CD8-positive, alpha-beta memory T cell (primary cell): Measurements from ENCODE around the gene NTF3. TPM values are rescaled to one million over a fixed set of nuclear protein-coding genes. Genes with fewer than 3 reads are reported as not detected.

ENCODE experiments used
- CTCF ChIA-PET: fragments of 350-600 bp; sonication (Branson Sonifier 250); formaldehyde crosslinking; loops from one replicate; lab custom pipeline; 2021; ENCODE audit warnings: antibody characterized with exemption; lab: Charles Lee
- POLR2A ChIA-PET: fragments of 350-600 bp; sonication (Branson Sonifier 250); formaldehyde crosslinking; loops from one replicate; lab custom pipeline; 2021; ENCODE audit warnings: antibody characterized with exemption; lab: Charles Lee
- DNase-seq, 5 donors: peaks; one replicate each; pipeline versions ENCODE4 v3.0.0 to v3.0.0-alpha.2; 2020 to 2022; ENCODE audit warnings: mixed read lengths in 1 of 5
- H3K27ac ChIP-seq: one replicate; pipeline ENCODE4 v1.7.0; 2013; ENCODE audit warnings: low read depth, mild to moderate bottlenecking, low read length, moderate library complexity
- H3K27me3 ChIP-seq: 2 replicates; pipeline ENCODE4 v1.7.0; 2013; ENCODE audit warnings: low read length, mild to moderate bottlenecking; ENCODE audit not compliant: insufficient read depth, poor library complexity, severe bottlenecking
- H3K36me3 ChIP-seq: 2 replicates; pipeline ENCODE4 v1.7.0; 2013; ENCODE audit warnings: mild to moderate bottlenecking, low read length, moderate library complexity; ENCODE audit not compliant: insufficient read depth
- H3K4me1 ChIP-seq: 2 replicates; pipeline ENCODE4 v1.7.0; 2013; ENCODE audit warnings: mild to moderate bottlenecking, low read length, moderate library complexity; ENCODE audit not compliant: insufficient read depth
- H3K4me3 ChIP-seq: 2 replicates; pipeline ENCODE4 v1.7.0; 2013; ENCODE audit warnings: mild to moderate bottlenecking, low read length
- H3K9me3 ChIP-seq: 2 replicates; pipeline ENCODE4 v1.7.0; 2013; ENCODE audit warnings: mild to moderate bottlenecking, low read length
- H3K27ac Mint-ChIP-seq, 8 donors: one replicate each; pipeline ENCODE4 v1.8.0; 2020 to 2021; ENCODE audit warnings: mixed read lengths in 8 of 8, mild to moderate bottlenecking in 6 of 8, inconsistent platforms in 3 of 8, moderate library complexity in 3 of 8
- H3K27me3 Mint-ChIP-seq, 2 donors: one replicate each; pipeline ENCODE4 v1.8.0; 2020 to 2021; ENCODE audit warnings: mixed read lengths in 2 of 2, mild to moderate bottlenecking in 1 of 2, moderate library complexity in 1 of 2
- H3K36me3 Mint-ChIP-seq, 3 donors: one replicate each; pipeline ENCODE4 v1.8.0; 2020 to 2021; ENCODE audit warnings: mixed read lengths in 3 of 3, inconsistent platforms in 1 of 3, mild to moderate bottlenecking in 1 of 3
- H3K4me1 Mint-ChIP-seq, 3 donors: one replicate each; pipeline ENCODE4 v1.8.0; 2020 to 2021; ENCODE audit warnings: mixed read lengths in 3 of 3, inconsistent platforms in 1 of 3, mild to moderate bottlenecking in 1 of 3
- H3K4me3 Mint-ChIP-seq, 7 donors: one replicate each; pipeline ENCODE4 v1.8.0; 2020 to 2021; ENCODE audit warnings: mixed read lengths in 7 of 7, mild to moderate bottlenecking in 6 of 7, moderate library complexity in 4 of 7, inconsistent platforms in 2 of 7
- H3K9me3 Mint-ChIP-seq, 5 donors: one replicate each; pipeline ENCODE4 v1.8.0; 2020 to 2022; ENCODE audit warnings: mixed read lengths in 5 of 5, mild to moderate bottlenecking in 3 of 5, moderate library complexity in 2 of 5, inconsistent platforms in 1 of 5
- polyA plus RNA-seq: library from polyadenylated mRNA; unstranded; fragments of 300-500 nt; fragmentation: Illumina TruSeq; gene quantifications from one replicate; pipeline ENCODE4 v1.2.3, GENCODE V29; 2021
- total RNA-seq, 2 experiments: library from RNA; stranded (reverse); gene quantifications; one replicate each; pipeline ENCODE4 v1.2.3, GENCODE V29; 2021

NTF3 gene
- total and polyA plus RNA-seq, 3 experiments from 2014 or later = not detected

GRCh38 chr12:5489760-5490406 lies 58.0 kb downstream of the NTF3 start:
- no peak overlapping the region for H3K4me3 ChIP-seq
- H3K27ac Mint-ChIP-seq = no peak overlapping the region
- no peaks in the 10 kb centered on the region for H3K36me3 Mint-ChIP-seq
- H3K9me3 Mint-ChIP-seq = peaks cover 0 to 2% (median 0%) of the 10 kb centered on the region in 5 donors
- H3K27me3 ChIP-seq = no peaks in the 10 kb centered on the region
- no peaks in the 10 kb centered on the region for H3K4me1 Mint-ChIP-seq
- H3K27me3 Mint-ChIP-seq = peaks cover 2 to 5% of the 10 kb centered on the region in 2 donors
- ChIA-PET POLR2A (no interaction called here), CTCF (no interaction called here)
- H3K9me3 ChIP-seq = no peaks in the 10 kb centered on the region
- no peaks in the 10 kb centered on the region for H3K4me1 ChIP-seq
- H3K27ac ChIP-seq = no peak overlapping the region
- no peaks in the 10 kb centered on the region for H3K36me3 ChIP-seq
- no peak overlapping the region for H3K4me3 Mint-ChIP-seq
- no peak for DNase-seq

- CTCF ChIA-PET = no interaction called here
- H3K27ac Mint-ChIP-seq = no peak overlapping the region
- H3K27me3 ChIP-seq = no peaks in the 10 kb centered on the region
Measured at GRCh38 chr12:5492562-5492961, 60.7 kb downstream of the NTF3 start.

GRCh38 chr12:5493018-5493417 lies 61.1 kb downstream of the NTF3 start:
- Histone ChIP-seq H3K27me3 (no peaks in the 10 kb centered on the region), H3K4me1 (no peaks in the 10 kb centered on the region), H3K27ac (no peak overlapping the region), H3K9me3 (no peaks in the 10 kb centered on the region), H3K36me3 (no peaks in the 10 kb centered on the region), H3K4me3 (no peak overlapping the region)
- POLR2A ChIA-PET = no interaction called here
- Mint-ChIP-seq H3K4me3 (no peak overlapping the region), H3K36me3 (no peaks in the 10 kb centered on the region), H3K9me3 (peaks cover 0 to 2% (median 0%) of the 10 kb centered on the region in 5 donors), H3K27me3 (peaks cover 2 to 5% of the 10 kb centered on the region in 2 donors), H3K4me1 (no peaks in the 10 kb centered on the region), H3K27ac (no peak overlapping the region)
- CTCF ChIA-PET = no interaction called here
- DNase-seq = no peak

More at GRCh38 chr12:5492562-5492961, 60.7 kb downstream of the NTF3 start:
- peaks cover 0 to 2% (median 0%) of the 10 kb centered on the region in 5 donors for H3K9me3 Mint-ChIP-seq
- H3K27me3 Mint-ChIP-seq = peaks cover 2 to 5% of the 10 kb centered on the region in 2 donors
- no peaks in the 10 kb centered on the region for H3K4me1 Mint-ChIP-seq
- no peaks in the 10 kb centered on the region for H3K36me3 Mint-ChIP-seq
- DNase-seq = no peak
- H3K4me1 ChIP-seq = no peaks in the 10 kb centered on the region
- no peak overlapping the region for H3K27ac ChIP-seq
- no peak overlapping the region for H3K4me3 ChIP-seq
- POLR2A ChIA-PET = no interaction called here
- H3K9me3 ChIP-seq = no peaks in the 10 kb centered on the region
- no peak overlapping the region for H3K4me3 Mint-ChIP-seq
- no peaks in the 10 kb centered on the region for H3K36me3 ChIP-seq

GRCh38 chr12:5494343-5494742 lies 62.4 kb downstream of the NTF3 start:
- H3K4me3 Mint-ChIP-seq = no peak overlapping the region
- ChIA-PET POLR2A (no interaction called here), CTCF (no interaction called here)
- Histone ChIP-seq H3K36me3 (no peaks in the 10 kb centered on the region), H3K9me3 (no peaks in the 10 kb centered on the region), H3K27me3 (no peaks in the 10 kb centered on the region), H3K4me1 (no peaks in the 10 kb centered on the region), H3K4me3 (no peak overlapping the region), H3K27ac (no peak overlapping the region)
- no peak for DNase-seq
- H3K9me3 Mint-ChIP-seq = peaks cover 0 to 2% (median 0%) of the 10 kb centered on the region in 5 donors
- no peaks in the 10 kb centered on the region for H3K4me1 Mint-ChIP-seq
- H3K36me3 Mint-ChIP-seq = no peaks in the 10 kb centered on the region
- peaks cover 0 to 5% of the 10 kb centered on the region in 2 donors for H3K27me3 Mint-ChIP-seq
- no peak overlapping the region for H3K27ac Mint-ChIP-seq

GRCh38 chr12:5497329-5498053 lies 65.6 kb downstream of the NTF3 start:
- Mint-ChIP-seq H3K4me1 (no peaks in the 10 kb centered on the region), H3K9me3 (no peaks in the 10 kb centered on the region), H3K4me3 (no peak overlapping the region), H3K27me3 (peaks cover 0 to 9% of the 10 kb centered on the region in 2 donors), H3K27ac (no peak overlapping the region), H3K36me3 (no peaks in the 10 kb centered on the region)
- Histone ChIP-seq H3K36me3 (no peaks in the 10 kb centered on the region), H3K27ac (no peak overlapping the region), H3K9me3 (no peaks in the 10 kb centered on the region), H3K4me1 (no peaks in the 10 kb centered on the region), H3K4me3 (no peak overlapping the region), H3K27me3 (no peaks in the 10 kb centered on the region)
- ChIA-PET CTCF (interaction anchor here (1.3 kb wide), 1 partner anchor 12 kb away, joined by 3 read pairs; no protein-coding TSS in a partner anchor), POLR2A (no interaction called here)
- DNase-seq = no peak

GRCh38 chr12:5498076-5498475 lies 66.2 kb downstream of the NTF3 start:
- Mint-ChIP-seq H3K9me3 (peaks cover 0 to under 1% (median 0%) of the 10 kb centered on the region in 5 donors), H3K4me3 (no peak overlapping the region), H3K4me1 (no peaks in the 10 kb centered on the region), H3K27ac (no peak overlapping the region), H3K27me3 (peaks cover 1 to 6% of the 10 kb centered on the region in 2 donors), H3K36me3 (no peaks in the 10 kb centered on the region)
- ChIA-PET CTCF (interaction anchor here (1.3 kb wide), 1 partner anchor 12 kb away, joined by 3 read pairs; no protein-coding TSS in a partner anchor), POLR2A (no interaction called here)
- no peak overlapping the region for H3K27ac ChIP-seq
- H3K9me3 ChIP-seq = no peaks in the 10 kb centered on the region
- no peaks in the 10 kb centered on the region for H3K36me3 ChIP-seq
- no peaks in the 10 kb centered on the region for H3K27me3 ChIP-seq
- no peak overlapping the region for H3K4me3 ChIP-seq
- DNase-seq = no peak
- H3K4me1 ChIP-seq = no peaks in the 10 kb centered on the region

GRCh38 chr12:5498806-5499205 lies 66.9 kb downstream of the NTF3 start:
- POLR2A ChIA-PET = no interaction called here
- Histone ChIP-seq H3K27me3 (no peaks in the 10 kb centered on the region), H3K4me3 (no peak overlapping the region), H3K27ac (no peak overlapping the region), H3K9me3 (no peaks in the 10 kb centered on the region), H3K4me1 (no peaks in the 10 kb centered on the region), H3K36me3 (no peaks in the 10 kb centered on the region)
- peaks cover 1 to 4% of the 10 kb centered on the region in 2 donors for H3K27me3 Mint-ChIP-seq
- H3K36me3 Mint-ChIP-seq = no peaks in the 10 kb centered on the region
- no peak for DNase-seq
- no peaks in the 10 kb centered on the region for H3K4me1 Mint-ChIP-seq
- no peak overlapping the region for H3K4me3 Mint-ChIP-seq
- H3K27ac Mint-ChIP-seq = no peak overlapping the region
- H3K9me3 Mint-ChIP-seq = peaks cover 0 to 2% (median 0%) of the 10 kb centered on the region in 5 donors
- CTCF ChIA-PET = no interaction called here

- Mint-ChIP-seq H3K9me3 (peaks cover 0 to 2% (median 0%) of the 10 kb centered on the region in 5 donors), H3K36me3 (no peaks in the 10 kb centered on the region), H3K4me3 (no peak overlapping the region), H3K27ac (no peak overlapping the region), H3K27me3 (peaks cover 1 to 4% of the 10 kb centered on the region in 2 donors), H3K4me1 (no peaks in the 10 kb centered on the region)
- H3K4me1 ChIP-seq = no peaks in the 10 kb centered on the region
- H3K36me3 ChIP-seq = no peaks in the 10 kb centered on the region
- H3K4me3 ChIP-seq = no peak overlapping the region
- no peak overlapping the region for H3K27ac ChIP-seq
- CTCF ChIA-PET = no interaction called here
- no peaks in the 10 kb centered on the region for H3K27me3 ChIP-seq
- POLR2A ChIA-PET = no interaction called here
- no peaks in the 10 kb centered on the region for H3K9me3 ChIP-seq
- DNase-seq = no peak
Measured at GRCh38 chr12:5499566-5500330, 67.8 kb downstream of the NTF3 start.
